ENCODE results near the gene FGD2. TPM values are rescaled to one million over a fixed set of nuclear protein-coding genes. Genes with fewer than 3 reads are reported as not detected.

FGD2 gene
- total RNA-seq, 3 donors from 2014 or later, result 6.9 to 18.3 (median 14.1) TPM

DNA sequence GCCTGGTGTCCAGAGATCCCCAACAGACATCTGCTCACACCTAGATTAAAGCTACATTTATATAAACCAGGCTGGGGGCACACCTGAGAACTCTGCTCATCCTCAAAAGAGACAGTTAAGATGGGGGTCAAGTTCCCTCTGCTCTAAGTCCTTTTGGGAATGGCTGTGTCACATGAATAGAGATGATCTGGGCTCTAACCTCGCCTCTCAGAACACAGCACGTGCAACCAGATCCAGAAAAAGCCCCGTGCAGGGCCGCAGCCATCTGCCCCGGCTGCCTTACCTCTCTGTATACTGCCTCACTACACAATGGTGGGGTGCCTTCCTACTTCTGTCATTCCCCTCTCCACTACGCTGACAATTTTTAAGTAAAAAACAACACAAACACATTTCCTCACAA, 25.3 kb upstream of the FGD2 start:
- ATAC-seq (no peak), DNase-seq (no peak)
- H3K4me1 ChIP-seq (ENCODE audit: low read depth), result peaks cover 16% of the 10 kb centered on the region
- H3K4me3 ChIP-seq, result no peak overlapping the region
- H3K36me3 ChIP-seq (ENCODE audit: low read depth), result peaks cover 12% of the 10 kb centered on the region
- intact Hi-C loops (cut with DNase I, micrococcal nuclease), result loop anchor here in 1 of 2 donors (10.0 kb wide), 1 partner anchor 95 kb away; the partner anchor contains the start of gene C6orf89
- H3K9me3 ChIP-seq, result no peaks in the 10 kb centered on the region
- TF ChIP-seq, protein P1, sequence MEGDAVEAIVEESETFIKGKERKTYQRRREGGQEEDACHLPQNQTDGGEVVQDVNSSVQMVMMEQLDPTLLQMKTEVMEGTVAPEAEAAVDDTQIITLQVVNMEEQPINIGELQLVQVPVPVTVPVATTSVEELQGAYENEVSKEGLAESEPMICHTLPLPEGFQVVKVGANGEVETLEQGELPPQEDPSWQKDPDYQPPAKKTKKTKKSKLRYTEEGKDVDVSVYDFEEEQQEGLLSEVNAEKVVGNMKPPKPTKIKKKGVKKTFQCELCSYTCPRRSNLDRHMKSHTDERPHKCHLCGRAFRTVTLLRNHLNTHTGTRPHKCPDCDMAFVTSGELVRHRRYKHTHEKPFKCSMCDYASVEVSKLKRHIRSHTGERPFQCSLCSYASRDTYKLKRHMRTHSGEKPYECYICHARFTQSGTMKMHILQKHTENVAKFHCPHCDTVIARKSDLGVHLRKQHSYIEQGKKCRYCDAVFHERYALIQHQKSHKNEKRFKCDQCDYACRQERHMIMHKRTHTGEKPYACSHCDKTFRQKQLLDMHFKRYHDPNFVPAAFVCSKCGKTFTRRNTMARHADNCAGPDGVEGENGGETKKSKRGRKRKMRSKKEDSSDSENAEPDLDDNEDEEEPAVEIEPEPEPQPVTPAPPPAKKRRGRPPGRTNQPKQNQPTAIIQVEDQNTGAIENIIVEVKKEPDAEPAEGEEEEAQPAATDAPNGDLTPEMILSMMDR (IDR thresholded peaks at IDR 0.05), result no peak

DNA sequence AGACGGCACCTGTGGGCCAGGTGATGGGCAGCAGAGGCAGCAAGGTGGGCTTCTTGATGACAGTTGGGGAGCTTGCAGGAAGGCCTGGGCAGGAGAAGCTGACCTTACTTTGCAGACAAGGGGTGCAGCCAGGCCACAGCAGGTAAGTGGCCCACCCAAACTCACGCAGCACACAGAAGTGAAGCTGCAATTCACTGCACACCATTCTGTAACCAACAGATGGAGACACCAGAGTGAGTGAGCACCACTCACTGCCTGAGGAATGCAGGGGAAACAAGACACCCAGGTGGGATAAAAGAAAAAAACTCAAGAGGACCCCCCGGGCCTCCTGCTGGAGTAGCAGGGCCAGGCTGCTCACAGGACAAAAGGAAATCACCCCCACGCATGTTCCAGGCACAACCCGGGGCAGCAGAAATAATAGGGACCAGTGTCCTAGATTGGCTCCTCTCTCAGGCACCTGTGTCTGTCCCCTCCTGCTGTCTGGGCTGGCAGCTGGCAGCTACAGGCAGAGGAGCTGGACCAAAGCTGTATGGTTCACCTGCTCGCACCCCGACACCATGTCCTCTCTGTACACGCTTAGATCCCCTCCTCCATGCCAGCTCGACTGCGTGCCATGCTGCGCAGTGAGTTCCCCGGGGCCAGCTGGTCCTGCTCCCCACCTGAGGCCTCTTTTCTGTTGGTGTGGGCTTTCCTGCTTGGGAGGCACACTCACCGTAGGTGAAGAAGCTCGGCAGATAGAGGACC, 24.4 kb upstream of the FGD2 start:
- H3K9me3 ChIP-seq, result no peaks in the 10 kb centered on the region
- ATAC-seq (no peak), DNase-seq (no peak)
- intact Hi-C loops (cut with DNase I, micrococcal nuclease), result loop anchor here in 1 of 2 donors (10.0 kb wide), 1 partner anchor 96 kb away; the partner anchor contains the start of gene C6orf89
- TF ChIP-seq, protein P1 (IDR thresholded peaks at IDR 0.05), result no peak
- no peak overlapping the region for H3K4me3 ChIP-seq
- peaks cover 16% of the 10 kb centered on the region for H3K4me1 ChIP-seq (ENCODE audit: low read depth)
- H3K36me3 ChIP-seq (ENCODE audit: low read depth), result peaks cover 4% of the 10 kb centered on the region

- Histone ChIP-seq H3K36me3 (ENCODE audit: low read depth) (no peaks in the 10 kb centered on the region), H3K4me3 (no peak overlapping the region), H3K4me1 (ENCODE audit: low read depth) (peaks cover 23% of the 10 kb centered on the region), H3K9me3 (no peaks in the 10 kb centered on the region)
- intact Hi-C loops (cut with DNase I, micrococcal nuclease), result loop anchor here in 1 of 2 donors (10.0 kb wide), 1 partner anchor 99 kb away; the partner anchor contains the start of gene C6orf89
- ATAC-seq, result no peak
- DNase-seq, result no peak
- TF ChIP-seq, protein P1 (IDR thresholded peaks at IDR 0.05), result no peak
These were observed 21.9 kb upstream of the FGD2 start for GRCh38 chr6:36983538-36983937.

DNA sequence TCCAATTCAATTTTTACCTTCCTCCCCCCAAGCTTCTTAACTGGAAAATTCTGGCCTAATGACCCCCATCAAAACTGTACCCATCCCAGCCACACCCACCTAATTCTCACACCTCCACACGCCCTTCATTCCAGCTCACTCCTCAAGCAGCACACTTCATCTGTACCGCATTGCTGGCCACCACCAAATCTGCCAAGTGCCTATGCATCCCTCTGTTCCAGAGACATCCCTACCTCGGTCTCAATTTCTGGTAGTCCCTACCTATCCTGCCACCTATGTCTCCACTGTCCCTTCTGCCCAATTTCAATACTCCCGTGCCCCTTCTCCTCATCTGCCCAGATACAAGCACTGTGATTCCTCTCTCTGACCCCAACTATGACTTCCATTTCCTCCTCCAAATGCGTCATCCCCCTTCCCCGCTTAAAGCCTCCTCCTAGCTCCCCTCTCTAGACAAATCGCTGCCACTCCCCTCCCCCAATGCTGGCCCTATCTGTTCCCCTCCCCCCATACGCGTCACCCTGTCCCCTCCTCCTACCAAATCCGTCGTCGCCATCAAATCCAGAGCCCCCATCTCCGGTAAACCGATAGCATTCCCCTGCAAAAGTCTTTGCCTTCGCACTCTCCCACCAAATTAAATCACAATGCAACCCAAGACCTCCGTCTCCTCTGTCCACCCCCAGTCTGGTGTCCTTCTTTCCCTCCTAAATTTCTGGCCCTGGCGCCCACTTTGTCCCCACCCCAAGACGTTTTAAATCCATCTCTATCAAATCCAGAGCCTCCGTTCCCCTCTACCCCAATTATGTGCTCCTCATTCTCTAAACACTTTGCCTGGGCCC, 20.7 kb upstream of the FGD2 start:
- TF ChIP-seq, protein P1 (IDR thresholded peaks at IDR 0.05), result no peak
- intact Hi-C loops (cut with DNase I, micrococcal nuclease), result loop anchor here in 1 of 2 donors (10.0 kb wide), 1 partner anchor 100 kb away; the partner anchor contains the start of gene C6orf89
- peaks cover 23% of the 10 kb centered on the region for H3K4me1 ChIP-seq (ENCODE audit: low read depth)
- peak in 1 of 3 donors; percentile 53 for DNase-seq
- no peak for ATAC-seq
- peak overlapping the region; percentile 99 for H3K4me3 ChIP-seq
- no peaks in the 10 kb centered on the region for H3K36me3 ChIP-seq (ENCODE audit: low read depth)
- H3K9me3 ChIP-seq, result no peaks in the 10 kb centered on the region

DNA sequence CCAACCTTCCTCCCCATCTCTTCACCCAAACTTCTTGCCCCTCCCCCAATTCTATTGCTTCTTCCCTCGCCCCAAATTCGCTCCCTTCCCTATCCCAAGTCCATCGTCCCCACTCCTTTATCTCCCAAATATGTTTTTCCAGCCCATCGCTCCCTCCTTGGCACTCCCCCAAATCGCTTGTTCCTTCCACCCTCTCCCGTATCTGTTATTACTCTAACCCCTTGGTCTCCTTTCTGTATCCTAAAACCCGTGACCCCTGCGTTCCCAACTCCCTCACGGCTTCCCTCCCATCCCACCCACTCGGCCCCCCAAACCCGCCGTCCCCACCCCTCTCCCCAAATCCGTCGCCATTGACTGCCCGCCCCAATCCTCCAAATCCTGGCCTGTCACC, 20.0 kb upstream of the FGD2 start:
- Histone ChIP-seq H3K9me3 (no peaks in the 10 kb centered on the region), H3K4me1 (ENCODE audit: low read depth) (peaks cover 23% of the 10 kb centered on the region), H3K36me3 (ENCODE audit: low read depth) (no peaks in the 10 kb centered on the region), H3K4me3 (peak overlapping the region; percentile 99)
- intact Hi-C loops (cut with DNase I, micrococcal nuclease), result loop anchor here in 1 of 2 donors (10.0 kb wide), 1 partner anchor 101 kb away; the partner anchor contains the start of gene C6orf89
- ATAC-seq, result no peak
- TF ChIP-seq, protein P1 (IDR thresholded peaks at IDR 0.05), result no peak
- DNase-seq, result peak in 1 of 3 donors; percentile 32
